HG02884 (cell line): Measurements from ENCODE around the gene ZDHHC12.

Source experiments
- ATAC-seq: cut with Tn5 transposase; IDR thresholded peaks from one replicate; pipeline ENCODE4 v1.9.1; 2021; ENCODE audit warnings: mild to moderate bottlenecking, moderate library complexity; ENCODE audit not compliant: unreplicated experiment

Gene ZDHHC12, protein sequence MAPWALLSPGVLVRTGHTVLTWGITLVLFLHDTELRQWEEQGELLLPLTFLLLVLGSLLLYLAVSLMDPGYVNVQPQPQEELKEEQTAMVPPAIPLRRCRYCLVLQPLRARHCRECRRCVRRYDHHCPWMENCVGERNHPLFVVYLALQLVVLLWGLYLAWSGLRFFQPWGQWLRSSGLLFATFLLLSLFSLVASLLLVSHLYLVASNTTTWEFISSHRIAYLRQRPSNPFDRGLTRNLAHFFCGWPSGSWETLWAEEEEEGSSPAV

DNA sequence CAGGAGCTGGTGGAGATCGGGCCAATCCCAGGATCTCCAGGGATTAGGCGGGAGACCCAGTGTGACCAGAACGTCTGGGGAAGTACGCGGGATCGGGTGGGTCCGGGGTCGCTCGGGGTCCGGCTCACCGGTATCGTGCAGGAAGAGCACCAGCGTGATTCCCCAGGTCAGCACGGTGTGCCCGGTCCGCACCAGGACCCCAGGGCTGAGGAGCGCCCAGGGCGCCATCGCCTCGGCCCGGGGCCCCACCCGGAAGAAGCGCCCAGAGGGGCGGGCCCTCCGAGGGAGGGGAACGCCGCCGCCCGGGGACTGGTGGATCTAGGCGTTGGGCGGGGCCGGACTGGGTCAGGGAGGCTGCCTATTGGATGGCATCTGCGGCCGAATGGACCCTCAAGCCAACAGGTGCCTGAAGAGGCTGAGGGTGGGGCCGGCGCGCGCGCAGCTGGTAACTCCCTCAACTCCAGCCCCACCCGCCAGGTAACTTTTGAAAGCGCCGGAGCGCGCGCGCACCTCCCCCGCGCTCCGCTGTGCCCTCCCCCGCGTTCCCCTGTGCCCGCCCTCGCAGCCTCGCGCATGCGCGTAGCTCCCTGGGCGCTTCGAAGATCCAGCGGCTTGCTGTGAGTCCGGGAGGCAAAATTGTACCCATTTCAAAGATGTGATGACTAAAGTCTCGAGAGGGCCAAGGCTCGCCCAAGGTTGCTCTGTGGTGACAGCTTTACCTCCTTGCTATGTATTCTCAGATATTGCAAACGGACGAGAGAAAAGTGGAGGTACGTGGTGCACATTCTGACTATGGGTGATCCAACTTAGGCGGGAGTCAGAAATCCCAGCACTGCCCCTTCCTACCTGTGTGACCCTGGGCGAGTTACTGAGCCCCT is at the start of gene ZDHHC12:
Gene ZDHHC12 (minus strand): TSS at position 262 of the 878 bp plus-strand sequence. CDS start 34 bp downstream, at position 228.
- peak; percentile 90 for ATAC-seq

GRCh38 chr9:128773049-128773448 is 49.1 kb upstream of the ZDHHC12 start:
- ATAC-seq: no peak

DNA sequence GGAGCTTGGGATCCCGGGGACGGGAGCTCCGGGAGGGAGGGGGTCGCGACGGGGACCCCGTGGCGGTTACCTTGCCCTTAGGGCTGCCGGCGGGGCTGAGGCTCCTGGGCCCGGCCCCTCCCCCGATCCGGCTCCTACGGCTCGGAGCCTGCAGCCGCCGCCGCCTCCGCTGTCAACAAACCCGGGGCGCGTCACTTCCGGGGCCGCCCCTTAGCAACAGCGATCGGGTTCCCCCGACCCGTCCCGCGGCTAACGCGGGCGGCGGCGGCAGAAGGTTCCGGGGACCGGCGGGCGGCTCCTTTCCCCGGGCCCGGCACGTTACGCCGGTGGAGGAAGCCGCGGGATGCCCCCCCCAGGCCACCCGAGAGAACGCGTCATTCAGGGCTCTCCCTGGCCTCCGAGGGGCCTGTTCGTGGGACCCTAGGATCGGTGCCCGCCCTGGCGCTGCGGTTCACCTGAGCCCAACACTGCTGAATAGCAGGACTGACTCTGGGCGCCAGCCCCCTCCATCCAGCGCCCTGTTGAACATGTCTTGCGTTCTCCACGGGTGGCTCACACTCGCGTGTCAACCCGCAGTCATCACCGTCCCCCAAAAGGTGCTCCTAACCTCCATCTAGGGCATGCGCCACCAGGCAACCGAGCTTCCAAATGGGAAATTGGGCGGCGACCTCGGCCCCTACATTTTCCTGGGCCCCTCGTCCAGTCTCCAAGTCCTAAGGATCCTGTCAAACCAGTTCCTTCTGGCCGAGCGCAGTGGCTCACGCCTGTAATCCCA is 48.0 kb upstream of the ZDHHC12 start, which contains the start of gene ZER1:
Gene ZER1 (minus strand): TSS at position 183 of the 775 bp plus-strand sequence. CDS start 16,362 bp downstream, outside the sequence.
- peak; percentile 77 for ATAC-seq

DNA sequence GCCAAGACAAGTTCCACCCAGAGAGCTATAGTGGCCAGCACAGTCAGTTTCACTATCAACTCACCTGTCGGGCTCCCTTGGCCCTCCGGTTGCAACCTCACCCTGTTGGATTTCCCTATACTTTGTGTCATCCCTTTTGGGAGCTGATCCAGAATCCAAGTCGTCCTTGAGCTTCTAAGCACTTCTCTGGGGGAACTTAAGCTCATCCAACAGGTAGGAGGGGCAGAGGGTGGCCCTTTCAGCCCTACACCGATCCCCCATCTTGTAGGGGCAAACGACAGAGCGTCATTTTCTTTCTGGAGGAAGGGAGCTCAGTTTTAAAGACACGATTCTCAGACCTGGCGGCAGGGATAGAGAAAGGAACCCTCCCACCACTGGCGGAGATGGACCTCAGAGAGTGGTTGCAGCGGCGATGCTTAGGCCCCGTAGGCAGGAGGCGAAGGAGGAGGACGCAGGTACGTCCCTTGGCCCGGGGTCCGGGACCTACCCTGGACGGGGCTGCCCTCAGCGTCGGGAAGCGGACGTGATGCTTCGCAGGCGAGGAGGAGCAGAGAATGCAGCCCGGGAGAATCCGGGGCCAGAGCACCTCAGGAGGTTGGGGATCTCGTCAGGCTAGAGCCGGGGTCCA is 47.3 kb upstream of the ZDHHC12 start:
- ATAC-seq: peak; percentile 43

- ATAC-seq: no peak
Observed at GRCh38 chr9:128770286-128771030, 46.5 kb upstream of the ZDHHC12 start.

DNA sequence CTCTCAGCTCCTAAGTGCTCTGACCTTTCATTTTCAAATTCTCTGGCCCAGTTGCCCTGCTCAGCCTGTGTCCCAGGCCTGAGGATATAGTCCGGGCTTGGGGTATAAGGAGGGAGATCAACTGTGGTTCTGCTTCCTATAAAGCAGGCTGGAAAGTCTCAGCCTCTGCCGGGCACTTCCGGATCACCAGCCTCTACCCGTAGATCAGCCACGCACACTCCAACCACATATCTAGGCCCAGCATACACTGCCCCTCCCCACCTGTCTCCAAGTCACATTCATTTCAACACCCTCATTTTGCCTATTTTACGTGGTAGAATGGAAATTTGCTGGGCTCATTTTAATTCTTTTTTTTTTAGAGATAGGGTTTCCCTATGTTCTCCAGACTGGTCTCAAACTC is 44.7 kb upstream of the ZDHHC12 start:
- ATAC-seq: no peak

- no peak for ATAC-seq
Observed at GRCh38 chr9:128765499-128765898, 41.6 kb upstream of the ZDHHC12 start.

DNA sequence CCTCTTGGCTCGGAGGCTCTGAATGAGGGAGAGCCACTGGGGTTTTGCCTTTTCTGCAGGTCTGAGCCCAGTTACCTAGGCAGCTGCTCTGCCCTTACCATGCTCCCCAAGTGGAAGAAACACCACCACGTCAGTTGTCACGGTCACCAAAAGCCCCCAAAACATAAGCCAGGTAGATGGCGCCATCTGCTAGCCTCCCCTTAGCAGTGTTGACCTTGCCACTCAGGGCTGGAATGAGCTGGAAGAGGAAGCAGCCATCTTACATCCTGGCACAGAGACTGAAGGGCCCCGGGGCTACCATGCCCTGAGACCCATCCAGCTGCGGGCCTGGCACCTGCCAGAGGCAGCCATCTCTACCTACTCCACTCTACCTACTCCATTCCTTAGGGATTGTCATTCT is 40.4 kb upstream of the ZDHHC12 start:
- no peak for ATAC-seq

DNA sequence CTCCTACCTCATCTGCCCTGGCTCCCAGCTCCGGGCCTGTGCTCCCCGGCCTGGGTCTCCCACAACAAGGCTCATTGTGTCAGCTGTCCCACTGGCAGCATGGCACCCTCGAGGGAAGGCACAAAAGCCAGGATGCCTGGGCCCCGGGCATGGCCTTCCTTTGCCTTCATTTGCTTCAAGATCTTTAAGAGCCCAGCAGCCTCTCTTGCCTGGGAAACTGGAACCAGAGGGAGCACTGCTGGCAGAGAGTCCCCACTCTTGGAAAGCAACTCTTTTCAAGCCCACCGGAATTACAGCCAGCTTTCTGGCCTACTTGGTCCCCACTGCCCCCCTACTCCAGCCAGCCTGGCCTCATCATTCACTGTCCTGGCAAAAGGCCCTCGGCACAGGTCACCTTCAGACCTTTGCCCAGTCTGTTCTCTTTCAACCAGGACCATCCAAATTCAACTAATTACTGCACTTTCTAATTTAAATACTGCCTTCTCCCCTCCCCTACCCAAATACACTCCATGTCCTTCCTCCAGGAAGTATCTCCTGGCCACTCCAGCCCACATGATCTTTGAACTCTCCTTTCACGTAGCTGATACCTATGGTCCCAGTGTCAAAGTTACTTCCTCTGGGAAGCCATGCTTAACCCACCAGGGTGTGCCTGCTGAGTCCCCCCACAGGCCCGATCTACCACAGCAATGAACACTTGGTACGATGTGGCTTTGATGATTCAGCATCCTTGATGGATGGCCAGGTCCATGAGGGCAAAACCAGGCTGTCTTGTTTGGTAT is 38.9 kb upstream of the ZDHHC12 start:
- no peak for ATAC-seq

DNA sequence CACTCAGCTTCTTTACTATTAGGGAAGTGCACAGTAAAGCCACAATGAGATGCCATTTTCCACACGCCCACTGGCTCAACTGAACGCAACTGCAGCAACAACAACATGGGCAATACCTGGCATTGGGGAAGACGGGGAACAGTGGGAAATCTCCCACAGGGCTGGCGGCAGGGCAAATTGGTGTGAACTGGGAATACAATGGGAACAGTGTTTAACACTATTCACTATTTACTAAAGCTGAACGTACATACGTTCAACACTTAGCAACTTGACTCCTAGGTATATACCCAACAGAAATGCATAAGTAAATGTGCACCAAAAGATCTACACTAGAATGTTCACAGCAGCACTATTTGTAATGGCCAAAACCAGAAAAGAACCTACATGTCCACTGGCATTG is 33.7 kb upstream of the ZDHHC12 start:
- no peak for ATAC-seq

GRCh38 chr9:128753627-128754026 is 29.7 kb upstream of the ZDHHC12 start:
- ATAC-seq: no peak

GRCh38 chr9:128750926-128751595 is 27.1 kb upstream of the ZDHHC12 start:
- no peak for ATAC-seq

DNA sequence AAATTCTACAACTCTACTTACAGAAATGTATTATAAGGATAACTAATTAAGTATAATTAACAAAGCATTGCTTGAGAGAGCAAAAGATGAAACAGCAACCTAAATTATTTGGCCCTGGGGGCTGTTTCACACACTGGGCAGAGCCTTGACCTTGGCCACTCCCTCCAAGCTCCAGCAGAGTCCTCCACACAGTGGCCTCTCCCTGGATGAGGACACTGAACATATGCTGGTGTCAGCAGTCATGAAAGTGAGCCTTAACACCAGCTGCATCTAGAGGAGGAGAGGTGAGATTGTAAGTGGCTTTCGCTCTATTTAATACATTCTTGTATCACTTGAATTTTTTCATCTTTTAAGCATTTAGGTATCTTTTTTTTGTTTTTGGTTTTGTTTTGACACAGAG is 23.3 kb upstream of the ZDHHC12 start:
- ATAC-seq: no peak

- ATAC-seq: no peak
Observed at GRCh38 chr9:128743421-128743820, 19.5 kb upstream of the ZDHHC12 start.

DNA sequence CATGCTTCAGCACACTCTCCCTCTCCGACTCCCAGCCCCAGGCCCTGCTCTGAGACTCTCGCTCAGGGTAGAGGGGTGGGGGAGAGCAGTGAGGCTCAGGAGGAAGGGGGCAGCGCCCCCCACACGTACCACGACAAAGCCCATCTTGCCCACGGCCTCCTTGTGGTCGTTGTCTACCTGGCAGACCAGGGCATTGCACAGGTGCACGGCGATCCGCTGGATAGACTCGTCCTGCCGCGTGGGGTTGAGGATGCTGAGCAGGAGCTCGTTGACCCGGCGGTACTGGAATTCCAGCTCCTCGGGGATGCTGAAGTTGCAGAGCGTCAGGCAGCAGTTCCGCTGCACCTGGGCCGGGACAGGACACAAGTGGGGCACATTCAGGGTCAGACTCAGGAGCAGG is 18.5 kb upstream of the ZDHHC12 start:
- no peak for ATAC-seq

DNA sequence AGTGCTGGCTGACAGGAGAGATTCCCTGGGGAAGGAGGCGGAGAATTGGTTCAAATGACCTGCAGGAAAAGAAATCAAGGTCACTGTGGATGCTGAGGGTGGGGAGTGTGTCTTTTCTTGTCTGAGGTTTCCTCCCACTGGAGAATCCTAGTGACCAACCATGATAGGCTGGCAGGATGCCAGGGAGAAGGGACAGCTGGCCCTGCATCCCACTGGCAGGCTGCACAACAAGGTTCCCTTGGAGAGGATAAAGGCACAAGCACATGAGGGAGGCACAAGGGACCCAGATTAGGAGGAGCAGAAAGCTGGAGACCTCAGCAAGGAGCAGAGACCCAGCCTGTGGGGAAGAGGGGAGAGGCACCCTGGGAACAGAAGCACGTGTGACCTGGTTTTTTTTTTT is 11.4 kb upstream of the ZDHHC12 start:
- no peak for ATAC-seq

- ATAC-seq: no peak
Observed at GRCh38 chr9:128733256-128733655, 9.3 kb upstream of the ZDHHC12 start.

- ATAC-seq: no peak
Observed at GRCh38 chr9:128732576-128732975, 8.6 kb upstream of the ZDHHC12 start.

DNA sequence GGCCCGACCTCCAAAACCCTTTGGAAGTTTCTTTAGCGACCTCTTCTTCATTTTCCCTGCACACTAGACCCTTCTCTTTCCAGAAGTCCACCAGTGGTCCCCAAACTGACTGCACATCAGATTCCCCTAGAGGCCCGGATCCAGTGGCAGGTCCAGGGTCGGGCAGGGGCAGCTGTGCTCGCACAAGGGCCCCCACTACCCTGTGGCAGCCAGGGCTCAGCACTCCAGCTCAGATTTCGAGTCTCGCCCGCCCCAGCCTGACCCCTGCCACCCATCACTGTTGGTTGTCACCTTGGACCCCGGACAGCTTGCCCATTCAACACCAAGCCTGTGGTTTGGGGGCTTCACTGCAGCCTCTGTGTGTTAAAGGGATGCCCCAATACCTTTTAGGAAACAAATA is 7.8 kb upstream of the ZDHHC12 start:
- no peak for ATAC-seq
